ENCODE results near the gene PHF13. TPM values are rescaled to one million over a fixed set of nuclear protein-coding genes. Genes with fewer than 3 reads are reported as not detected.

The PHF13 gene
- total and polyA plus RNA-seq, 9 of the 15 experiments (the other 6 are each of a cell fraction or from before 2014, with no cell fraction given): 1.8 to 36.1 (median 11.7) TPM

- no peak for TF ChIP-seq RREB1 (CRISPR knock-in tag; IDR thresholded peaks at IDR 0.05)
- no peak for TF ChIP-seq PBX2 (CRISPR knock-in tag; IDR thresholded peaks at IDR 0.05; ENCODE audit: low read depth)
- TF ChIP-seq PBX2 (tag; conservative IDR thresholded peaks at IDR 0.05; ENCODE audit: low read depth): no peak
- TF ChIP-seq MCM7 (IDR thresholded peaks at IDR 0.05): no peak
- TF ChIP-seq CBX5 (IDR thresholded peaks at IDR 0.05; ENCODE audit: borderline replicate concordance, low read depth): no peak
- peak; percentile 96 for TF ChIP-seq TBP (optimal IDR thresholded peaks at IDR 0.05; ENCODE audit: low read depth, low read length)
- TF ChIP-seq GMEB1 (CRISPR knock-in tag; IDR thresholded peaks at IDR 0.05): peak; percentile 86
- TF ChIP-seq DLX4 (CRISPR knock-in tag; IDR thresholded peaks at IDR 0.05): no peak
Observed at GRCh38 chr1:6602669-6603237, 10.8 kb upstream of the PHF13 start, which contains the start of gene KLHL21 (continued).

Data from K562 (cell line).